H1 (cell line): ENCODE results near the gene HYDIN. TPM values are rescaled to one million over a fixed set of nuclear protein-coding genes. Genes with fewer than 3 reads are reported as not detected.
"Not testable (repeated sequence)": the region's sequence is repeated elsewhere in the genome, so short reads cannot be mapped to it uniquely, and the experiment has no call there.

Experiments used
- CTCF ChIA-PET: fragments of 300-600 bp; sonication (Branson Sonifier 250); formaldehyde crosslinking; loops from one replicate; lab custom pipeline; 2021; ENCODE audit not compliant: partially characterized antibody; lab: Charles Lee
- POLR2A ChIA-PET: fragments of 300-600 bp; sonication (Branson Sonifier 250); formaldehyde crosslinking; loops from one replicate; lab custom pipeline; 2021; ENCODE audit warnings: inconsistent platforms; ENCODE audit not compliant: partially characterized antibody; lab: Charles Lee
- DNase-seq, 2 experiments: peaks; one replicate each; pipeline versions ENCODE4 v3.0.0 to v3.0.0-alpha.2; 2010 to 2022; ENCODE audit warnings: low spot score in 2 of 2, low read depth in 1 of 2, mixed read lengths in 1 of 2
- FAIRE-seq: peaks from 2 replicates; lab custom pipeline; 2011; peaks lifted over from hg19 to GRCh38; lab: Jason Lieb, UNC
- H2AFZ ChIP-seq: 2 replicates; pipeline ENCODE4 v1.8.1; 2012; ENCODE audit warnings: low read length, inconsistent platforms
- H2AK5ac ChIP-seq: 2 replicates; pipeline ENCODE4 v1.6.1; 2013; ENCODE audit warnings: low read depth, low read length
- H2BK120ac ChIP-seq: replicated peaks from 2 replicates; pipeline ENCODE3; 2013; ENCODE audit warnings: low read depth, low read length, inconsistent platforms
- H2BK12ac ChIP-seq: 2 replicates; pipeline ENCODE4 v1.6.1; 2013; ENCODE audit warnings: low read depth, low read length
- H2BK15ac ChIP-seq: 2 replicates; pipeline ENCODE4 v1.6.1; 2013; ENCODE audit warnings: low read length
- H2BK20ac ChIP-seq: 2 replicates; pipeline ENCODE4 v1.6.1; 2013; ENCODE audit warnings: low read length
- H2BK5ac ChIP-seq: 2 replicates; pipeline ENCODE4 v1.6.1; 2013; ENCODE audit warnings: low read depth, low read length
- H3K14ac ChIP-seq: 2 replicates; pipeline ENCODE4 v1.6.1; 2013; ENCODE audit warnings: inconsistent platforms; ENCODE audit not compliant: insufficient read length
- H3K18ac ChIP-seq: 2 replicates; pipeline ENCODE4 v1.6.1; 2013; ENCODE audit warnings: low read length; ENCODE audit errors: extremely low read depth
- H3K23ac ChIP-seq: 2 replicates; pipeline ENCODE4 v1.6.1; 2013; ENCODE audit warnings: inconsistent platforms; ENCODE audit not compliant: insufficient read length
- H3K23me2 ChIP-seq: 2 replicates; pipeline ENCODE4 v1.6.1; 2013; ENCODE audit warnings: low read depth, low read length
- H3K27ac ChIP-seq: 2 replicates; pipeline ENCODE4 v1.6.1; 2011; ENCODE audit warnings: low read depth, low read length, inconsistent platforms
- H3K27me3 ChIP-seq, 4 experiments: replicated peaks in 1 of 4; 1 replicate in 1 of 4; 2 replicates in 3 of 4; pipeline versions ENCODE4 v1.6.1 to v1.8.1; 2011 to 2013; ENCODE audit warnings: low read length in 3 of 4, mild to moderate bottlenecking in 3 of 4, inconsistent platforms in 2 of 4, mixed read lengths in 2 of 4, moderate library complexity in 1 of 4; ENCODE audit not compliant: control insufficient read depth in 3 of 4, insufficient read depth in 3 of 4; ENCODE audit errors: extremely low read depth in 1 of 4
- H3K36me3 ChIP-seq, 4 experiments: 2 replicates each; pipeline versions ENCODE4 v1.6.1 to v1.8.1; 2011 to 2013; ENCODE audit warnings: mild to moderate bottlenecking in 4 of 4, low read length in 3 of 4, moderate library complexity in 2 of 4, control low read depth in 1 of 4, inconsistent platforms in 1 of 4; ENCODE audit not compliant: insufficient read depth in 4 of 4, control insufficient read depth in 2 of 4
- H3K4ac ChIP-seq: replicated peaks from 2 replicates; pipeline ENCODE3; 2013; ENCODE audit warnings: low read length, low read depth, mixed read lengths, inconsistent platforms; ENCODE audit not compliant: insufficient read length
- H3K4me1 ChIP-seq, 4 experiments: replicated peaks in 1 of 4; 1 replicate in 1 of 4; 2 replicates in 3 of 4; pipeline versions ENCODE4 v1.6.1 to v1.8.1; 2011 to 2013; ENCODE audit warnings: low read length in 3 of 4, inconsistent platforms in 2 of 4, mixed read lengths in 1 of 4; ENCODE audit not compliant: insufficient read depth in 4 of 4, control insufficient read depth in 3 of 4
- H3K4me2 ChIP-seq, 2 experiments: 2 replicates each; pipeline versions ENCODE4 v1.6.1 to v1.8.1; 2011 to 2013; ENCODE audit warnings: low read depth in 2 of 2, low read length in 2 of 2, control low read depth in 1 of 2, inconsistent platforms in 1 of 2, mild to moderate bottlenecking in 1 of 2; ENCODE audit not compliant: insufficient read depth in 1 of 2
- H3K4me3 ChIP-seq, 4 experiments: fragments of 200-600, 300-600 bp in 1 of 4; sonication (generic), shearing (Covaris generic), sonication (Bioruptor Twin) in 1 of 4; 2 replicates each; pipeline versions ENCODE4 v1.5.1 to v1.8.1; 2011 to 2016; ENCODE audit warnings: low read length in 4 of 4, low read depth in 3 of 4, control low read depth in 2 of 4, inconsistent platforms in 2 of 4, mild to moderate bottlenecking in 2 of 4, mixed read lengths in 1 of 4, moderate library complexity in 1 of 4; ENCODE audit not compliant: insufficient read depth in 2 of 4; ENCODE audit errors: extremely low read depth in 1 of 4
- H3K56ac ChIP-seq: replicated peaks from 2 replicates; pipeline ENCODE3; 2013; ENCODE audit warnings: low read depth, mild to moderate bottlenecking, mixed read lengths, low read length, inconsistent platforms; ENCODE audit not compliant: insufficient read length
- H3K79me1 ChIP-seq: 2 replicates; pipeline ENCODE4 v1.6.1; 2013; ENCODE audit warnings: low read depth, low read length, control low read depth
- H3K79me2 ChIP-seq, 2 experiments: 2 replicates each; pipeline versions ENCODE4 v1.6.1 to v1.8.1; 2012 to 2013; ENCODE audit warnings: low read length in 2 of 2, mild to moderate bottlenecking in 2 of 2, inconsistent platforms in 1 of 2; ENCODE audit not compliant: insufficient read depth in 2 of 2, control insufficient read depth in 1 of 2
- H3K9ac ChIP-seq, 4 experiments: replicated peaks in 1 of 4; 1 replicate in 1 of 4; 2 replicates in 3 of 4; pipeline versions ENCODE4 v1.6.1 to v1.8.1; 2011 to 2013; ENCODE audit warnings: low read depth in 3 of 4, low read length in 3 of 4, control low read depth in 2 of 4, mild to moderate bottlenecking in 2 of 4, moderate library complexity in 2 of 4, inconsistent platforms in 1 of 4; ENCODE audit errors: extremely low read depth in 1 of 4
- H3K9me3 ChIP-seq, 2 experiments: 2 replicates each; pipeline versions ENCODE4 v1.6.1 to v1.8.1; 2012 to 2013; ENCODE audit warnings: mild to moderate bottlenecking in 2 of 2, moderate library complexity in 2 of 2, control low read depth in 1 of 2, inconsistent platforms in 1 of 2, low read depth in 1 of 2, low read length in 1 of 2, mixed read lengths in 1 of 2; ENCODE audit not compliant: insufficient read depth in 2 of 2
- H4K20me1 ChIP-seq, 2 experiments: replicated peaks in 1 of 2; 2 replicates each; pipeline versions ENCODE3 to v1.8.1; 2011 to 2013; ENCODE audit warnings: inconsistent platforms in 2 of 2, low read length in 2 of 2, mild to moderate bottlenecking in 1 of 2; ENCODE audit not compliant: insufficient read depth in 2 of 2, control insufficient read depth in 1 of 2
- H4K5ac ChIP-seq: 2 replicates; pipeline ENCODE4 v1.6.1; 2013; ENCODE audit warnings: low read length, low read depth, mixed read lengths, inconsistent platforms; ENCODE audit not compliant: insufficient read length
- H4K8ac ChIP-seq: 2 replicates; pipeline ENCODE4 v1.8.0; 2013; ENCODE audit warnings: mild to moderate bottlenecking, moderate library complexity, low read length, inconsistent platforms; ENCODE audit not compliant: insufficient read depth; ENCODE audit errors: extremely low read depth
- H4K91ac ChIP-seq: replicated peaks from 2 replicates; pipeline ENCODE3; 2013; ENCODE audit warnings: low read length, mixed read lengths, inconsistent platforms; ENCODE audit not compliant: insufficient read length
- WGBS, 2 experiments: shearing (Covaris generic) in 1 of 2; methylation state at CpG; one replicate each; pipeline versions ENCODE4 v1.1.6 to v1.1.7; 2013 to 2015; ENCODE audit warnings: low lambda C conversion rate in 2 of 2, mixed read lengths in 2 of 2, inconsistent platforms in 1 of 2, low coverage in 1 of 2, missing lambda C conversion rate in 1 of 2; ENCODE audit not compliant: insufficient replicate concordance in 2 of 2, insufficient coverage in 1 of 2, insufficient read length in 1 of 2; ENCODE audit errors: extremely low coverage in 1 of 2, missing lambda C conversion rate in 1 of 2; 5-methylcytosine and 5-hydroxymethylcytosine counted together
- polyA plus RNA-seq, 7 experiments: library from polyadenylated mRNA; depleted of rRNA in 3 of 7; stranded (reverse) in 5 of 7; unstranded in 2 of 7; fragments of >200 nt in 5 of 7; fragments of 200-250 nt in 2 of 7; gene quantifications; 1 replicate in 5 of 7; 2 replicates in 1 of 7; 4 replicates in 1 of 7; pipeline versions ENCODE4 v1.2.1 to v1.2.3, GENCODE V29; 2011 to 2013; ENCODE audit warnings: missing spikeins in 2 of 7, mixed read lengths in 2 of 7
- total RNA-seq: library from RNA; stranded (reverse); fragmentation: NEBNext Ultra II Directional; extraction: Animal tissue kit (Norgen Biotek cat#: 25700); gene quantifications from 2 replicates; pipeline ENCODE4 v1.2.1, GENCODE V29; 2021

The HYDIN gene
- total and polyA plus RNA-seq, 2 of the 8 experiments (the other 6 are each of a cell fraction or from before 2014, with no cell fraction given), result 1.1 to 1.8 TPM

DNA sequence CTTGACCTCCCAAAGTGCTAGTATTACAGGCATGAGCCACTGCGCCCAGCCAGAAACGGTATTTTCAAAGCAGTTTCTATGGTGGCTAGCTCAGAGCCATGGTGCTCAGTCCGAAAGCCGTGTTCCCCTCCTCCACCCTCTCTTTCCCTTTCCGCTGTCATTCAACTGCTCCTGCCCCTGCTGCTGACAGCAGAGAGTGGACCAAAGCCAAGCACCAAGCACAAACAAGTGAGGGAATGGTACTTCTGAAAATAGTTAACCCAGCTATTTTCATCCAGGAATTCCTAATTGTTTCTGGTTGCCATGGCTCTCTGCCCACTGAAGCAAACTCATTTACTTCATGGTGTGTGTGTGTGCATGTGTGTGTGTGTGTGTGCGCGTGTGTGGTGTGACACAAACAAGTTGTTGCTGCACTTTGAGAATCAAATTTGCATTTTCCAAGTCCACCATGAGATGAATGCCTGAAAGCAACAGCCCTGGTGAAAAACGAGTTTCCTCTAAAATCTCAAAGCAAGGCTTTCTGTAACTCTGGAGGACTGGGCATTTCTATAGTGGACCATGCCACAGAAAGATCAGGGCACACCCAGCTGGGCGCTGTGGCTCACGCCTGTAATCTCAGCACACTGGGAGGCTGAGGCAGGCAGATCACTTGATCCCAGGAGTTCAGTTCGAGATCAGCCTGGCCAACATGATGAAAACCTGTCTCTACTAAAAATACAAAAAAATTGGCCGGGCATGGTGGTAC, 293.6 kb downstream of the HYDIN start:
- FAIRE-seq, H3K36me3 ChIP-seq, H2BK120ac ChIP-seq, H2BK5ac ChIP-seq, H3K4me1 ChIP-seq, DNase-seq, H4K20me1 ChIP-seq, H3K56ac ChIP-seq, H2AK5ac ChIP-seq, H2BK12ac ChIP-seq, H3K79me2 ChIP-seq, H3K9me3 ChIP-seq, H3K4me2 ChIP-seq, H3K27me3 ChIP-seq, H3K79me1 ChIP-seq, H4K5ac ChIP-seq, H2AFZ ChIP-seq, H3K27ac ChIP-seq, H2BK20ac ChIP-seq, H3K4me3 ChIP-seq, H3K23me2 ChIP-seq, H3K9ac ChIP-seq, CTCF ChIA-PET, H3K4ac ChIP-seq, H2BK15ac ChIP-seq, H3K23ac ChIP-seq, H3K18ac ChIP-seq, H3K14ac ChIP-seq, H4K91ac ChIP-seq, H4K8ac ChIP-seq, POLR2A ChIA-PET: not testable (repeated sequence)
- WGBS, 2 experiments, result 76% methylated on average over 7 of the region's 12 CpGs; no CpG with 5 or more reads in 1 of the 2 experiments

- H3K14ac ChIP-seq, H3K27me3 ChIP-seq, H4K91ac ChIP-seq, H4K8ac ChIP-seq, H4K20me1 ChIP-seq, H2BK120ac ChIP-seq, H4K5ac ChIP-seq, H3K79me2 ChIP-seq, H3K23ac ChIP-seq, FAIRE-seq, H3K79me1 ChIP-seq, H2BK12ac ChIP-seq, H2BK5ac ChIP-seq, H3K23me2 ChIP-seq, H3K4me1 ChIP-seq, H2BK15ac ChIP-seq, CTCF ChIA-PET, H3K9me3 ChIP-seq, H3K36me3 ChIP-seq, POLR2A ChIA-PET, H3K4me3 ChIP-seq, H3K18ac ChIP-seq, H2AK5ac ChIP-seq, H3K27ac ChIP-seq, H3K4me2 ChIP-seq, H2BK20ac ChIP-seq, H3K4ac ChIP-seq, H3K56ac ChIP-seq, DNase-seq, H3K9ac ChIP-seq, H2AFZ ChIP-seq: not testable (repeated sequence)
- 100% methylated on average over 1 of the region's 4 CpGs; no CpG with 5 or more reads in 1 of the 2 experiments for WGBS, 2 experiments
Observed at GRCh38 chr16:70935325-70935724, 295.2 kb downstream of the HYDIN start.
